SHP77 (cell line): ENCODE data around the gene PTGR2.
"Not testable (repeated sequence)": the region's sequence is repeated elsewhere in the genome, so short reads cannot be mapped to it uniquely, and the experiment has no call there.

Source experiments
- DNase-seq, 2 experiments: peaks; one replicate each; lab custom pipeline; 2025; lab: John Stamatoyannopoulos, UW

Gene PTGR2

GRCh38 chr14:73851567-73852382 lies at the start of gene PTGR2:
PTGR2 (plus strand) TSS chr14:73851831; CDS start chr14:73858863, 7,032 bp downstream.
- DNase-seq, result peak; percentile 96 to 97

GRCh38 chr14:73802431-73803188 lies 49.0 kb upstream of the PTGR2 start:
- no peak for DNase-seq

GRCh38 chr14:73804636-73805035 lies 47.0 kb upstream of the PTGR2 start:
- DNase-seq, result no peak

- no peak for DNase-seq
These were observed 44.2 kb upstream of the PTGR2 start for GRCh38 chr14:73807457-73807856.

- no peak for DNase-seq
These were observed 42.2 kb upstream of the PTGR2 start for GRCh38 chr14:73809391-73809790.

GRCh38 chr14:73810478-73811163 lies 41.0 kb upstream of the PTGR2 start:
- DNase-seq, result no peak

GRCh38 chr14:73811164-73811503 lies 40.5 kb upstream of the PTGR2 start:
- no peak for DNase-seq

- DNase-seq, result no peak
These were observed 37.5 kb upstream of the PTGR2 start for GRCh38 chr14:73814153-73814552.

GRCh38 chr14:73815849-73816248 lies 35.8 kb upstream of the PTGR2 start:
- DNase-seq, result no peak

GRCh38 chr14:73816393-73816816 lies 35.2 kb upstream of the PTGR2 start:
- no peak for DNase-seq

GRCh38 chr14:73817020-73817655 lies 34.5 kb upstream of the PTGR2 start:
- no peak for DNase-seq

- no peak for DNase-seq
These were observed 32.8 kb upstream of the PTGR2 start for GRCh38 chr14:73818821-73819220.

- no peak for DNase-seq
These were observed 31.0 kb upstream of the PTGR2 start for GRCh38 chr14:73820631-73821030.

GRCh38 chr14:73823339-73823885 lies 28.2 kb upstream of the PTGR2 start:
- DNase-seq, result no peak

- DNase-seq, result no peak
These were observed 27.5 kb upstream of the PTGR2 start for GRCh38 chr14:73824127-73824526.

- no peak for DNase-seq
These were observed 27.1 kb upstream of the PTGR2 start for GRCh38 chr14:73824536-73824935.

GRCh38 chr14:73825551-73826188 lies 26.0 kb upstream of the PTGR2 start:
- peak; percentile 61 to 71 for DNase-seq

GRCh38 chr14:73827190-73827589 lies 24.4 kb upstream of the PTGR2 start:
- not testable (repeated sequence) for DNase-seq

GRCh38 chr14:73829071-73829470 lies 22.6 kb upstream of the PTGR2 start:
- DNase-seq, result no peak

- no peak for DNase-seq
These were observed 21.9 kb upstream of the PTGR2 start for GRCh38 chr14:73829526-73830431.
